ENCODE data around the gene PDZD7.
"Not testable (repeated sequence)": the region's sequence is repeated elsewhere in the genome, so short reads cannot be mapped to it uniquely, and the experiment has no call there.

PDZD7 gene

DNA sequence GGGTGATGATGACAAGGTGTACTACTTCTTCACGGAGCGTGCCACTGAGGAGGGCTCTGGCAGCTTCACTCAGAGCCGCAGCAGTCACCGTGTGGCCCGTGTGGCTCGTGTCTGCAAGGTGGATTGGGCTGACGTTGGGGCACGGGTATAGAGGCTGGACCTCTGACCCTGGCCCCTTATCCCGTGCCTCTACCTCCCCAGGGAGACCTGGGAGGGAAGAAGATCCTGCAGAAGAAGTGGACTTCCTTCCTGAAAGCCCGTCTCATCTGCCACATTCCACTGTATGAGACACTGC, 52.1 kb downstream of the PDZD7 start:
- Histone ChIP-seq H3K27ac (ENCODE audit: low read depth, low read length) (no peak overlapping the region), H3K27me3 (ENCODE audit: control insufficient read depth, insufficient read depth, low read length) (no peaks in the 10 kb centered on the region), H3K36me3 (ENCODE audit: control insufficient read depth, insufficient read depth, low read length) (peaks cover 42% of the 10 kb centered on the region)

DNA sequence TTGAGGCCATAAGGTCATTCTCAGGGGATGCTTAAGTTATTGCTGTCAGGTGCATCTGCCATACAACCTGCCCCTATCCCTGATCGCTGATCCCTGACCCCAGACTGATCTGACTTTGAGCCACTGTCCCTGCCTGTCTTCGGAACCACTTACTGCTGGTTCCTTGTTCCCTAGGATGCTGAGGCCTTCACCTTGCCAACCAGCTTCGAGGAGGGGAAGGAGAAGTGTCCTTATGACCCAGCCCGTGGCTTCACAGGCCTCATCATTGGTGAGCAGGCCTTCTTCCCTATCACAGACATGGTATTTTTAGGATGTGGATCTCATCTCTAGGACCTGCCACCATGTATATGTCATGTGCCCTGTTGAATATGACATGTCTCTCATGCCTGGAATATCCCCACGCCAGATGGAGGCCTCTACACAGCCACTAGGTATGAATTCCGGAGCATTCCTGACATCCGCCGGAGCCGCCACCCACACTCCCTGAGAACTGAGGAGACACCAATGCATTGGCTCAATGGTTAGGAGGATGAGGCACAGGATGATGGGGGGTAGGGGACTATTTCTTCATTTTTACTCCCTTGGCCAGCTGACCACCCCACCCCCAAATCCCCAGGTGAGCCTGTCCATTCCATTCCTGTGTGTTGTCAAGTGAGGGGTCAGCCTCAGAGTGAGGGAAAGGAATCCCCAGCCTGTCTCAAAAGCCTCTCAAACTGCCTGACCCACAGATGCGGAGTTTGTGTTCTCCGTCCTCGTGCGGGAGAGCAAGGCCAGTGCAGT, 52.6 kb downstream of the PDZD7 start:
- Histone ChIP-seq H3K9ac (ENCODE audit: low read length) (no peak overlapping the region), H3K4me1 (ENCODE audit: control insufficient read depth, insufficient read depth, low read length) (no peaks in the 10 kb centered on the region), H3K27me3 (ENCODE audit: control insufficient read depth, insufficient read depth, low read length) (no peaks in the 10 kb centered on the region), H3K27ac (ENCODE audit: low read depth, low read length) (no peak overlapping the region), H3K36me3 (ENCODE audit: control insufficient read depth, insufficient read depth, low read length) (peaks cover 41% of the 10 kb centered on the region), H3K9me3 (ENCODE audit: control insufficient read depth, insufficient read depth, low read depth, low read length) (no peaks in the 10 kb centered on the region), H3K4me3 (ENCODE audit: low read depth, low read length) (no peak overlapping the region)

More for the DNA sequence above, 52.1 kb downstream of the PDZD7 start:
- Histone ChIP-seq H3K9ac (ENCODE audit: low read length) (no peak overlapping the region), H3K9me3 (ENCODE audit: control insufficient read depth, insufficient read depth, low read depth, low read length) (no peaks in the 10 kb centered on the region), H3K4me3 (ENCODE audit: low read depth, low read length) (no peak overlapping the region), H3K4me1 (ENCODE audit: control insufficient read depth, insufficient read depth, low read length) (no peaks in the 10 kb centered on the region)

DNA sequence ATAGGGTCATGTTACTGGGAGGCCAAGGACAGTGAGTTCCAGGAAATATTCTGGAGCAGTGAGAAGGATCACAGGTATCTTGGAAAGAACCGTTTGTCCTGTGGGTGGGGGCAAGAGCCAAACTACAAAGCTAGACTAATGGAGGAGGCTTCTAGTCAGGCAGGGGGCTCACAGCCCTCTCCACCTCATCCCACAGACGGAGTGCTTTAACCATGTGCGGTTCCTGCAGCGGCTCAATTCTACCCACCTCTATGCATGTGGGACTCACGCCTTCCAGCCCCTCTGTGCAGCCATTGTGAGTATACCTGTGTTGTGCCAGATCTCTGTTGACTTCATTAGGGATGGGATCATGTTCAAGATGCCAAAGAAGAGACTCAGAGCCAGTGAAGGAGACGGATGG, 53.5 kb downstream of the PDZD7 start:
- peaks cover 34% of the 10 kb centered on the region for H3K36me3 ChIP-seq (ENCODE audit: control insufficient read depth, insufficient read depth, low read length)
- H3K4me1 ChIP-seq (ENCODE audit: control insufficient read depth, insufficient read depth, low read length), result peaks cover under 1% of the 10 kb centered on the region; the same call in 1 of the 2 replicates
- H3K9ac ChIP-seq (ENCODE audit: low read length), result no peak overlapping the region
- H3K4me3 ChIP-seq (ENCODE audit: low read depth, low read length), result no peak overlapping the region
- H3K9me3 ChIP-seq (ENCODE audit: control insufficient read depth, insufficient read depth, low read depth, low read length), result no peaks in the 10 kb centered on the region
- H3K27ac ChIP-seq (ENCODE audit: low read depth, low read length), result no peak overlapping the region
- no peaks in the 10 kb centered on the region for H3K27me3 ChIP-seq (ENCODE audit: control insufficient read depth, insufficient read depth, low read length)

DNA sequence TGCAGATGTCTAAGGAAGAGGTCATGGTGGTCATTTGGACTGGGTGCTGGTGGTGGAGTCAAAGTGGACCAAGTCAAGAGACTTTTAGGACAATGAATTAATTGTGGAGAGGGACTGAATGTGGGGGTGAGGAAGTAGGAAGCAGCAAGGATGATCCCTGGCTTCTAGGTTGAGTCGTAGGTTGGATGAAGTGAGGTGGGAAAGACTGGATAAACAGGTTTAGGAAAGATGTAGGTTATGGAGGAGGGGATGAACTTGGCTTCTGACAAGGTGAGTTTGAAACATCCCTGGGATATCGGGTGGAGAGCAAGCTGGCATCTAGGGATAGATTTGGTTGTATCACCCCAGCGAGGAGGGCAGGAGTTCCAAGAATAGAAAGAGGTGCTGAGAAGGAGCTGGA, 54.0 kb downstream of the PDZD7 start:
- peaks cover 6% of the 10 kb centered on the region; the same call in 1 of the 2 replicates for H3K4me1 ChIP-seq (ENCODE audit: control insufficient read depth, insufficient read depth, low read length)

DNA sequence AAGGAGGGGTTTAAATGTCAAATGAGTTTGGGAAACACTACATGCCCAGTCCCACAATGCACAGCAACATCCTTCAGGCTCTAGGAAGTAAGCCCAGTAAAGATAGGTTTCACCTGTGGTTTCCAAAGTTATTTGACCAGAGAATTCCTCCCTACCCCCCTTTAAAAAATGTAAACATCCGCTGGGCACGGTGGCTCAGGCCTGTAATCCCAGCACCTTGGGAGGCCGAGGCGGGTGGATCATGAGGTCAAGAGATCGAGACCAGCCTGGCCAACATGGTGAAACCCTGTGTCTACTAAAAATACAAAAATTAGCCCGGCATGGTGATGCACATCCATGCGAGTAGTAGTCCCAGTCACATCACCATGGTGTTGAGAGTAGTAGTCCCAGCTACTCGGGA, 55.5 kb downstream of the PDZD7 start:
- not testable (repeated sequence) for H3K9ac ChIP-seq (ENCODE audit: low read length); H3K27me3 ChIP-seq (ENCODE audit: control insufficient read depth, insufficient read depth, low read length); H3K27ac ChIP-seq (ENCODE audit: low read depth, low read length); H3K9me3 ChIP-seq (ENCODE audit: control insufficient read depth, insufficient read depth, low read depth, low read length); H3K4me3 ChIP-seq (ENCODE audit: low read depth, low read length)
- peaks cover 18% of the 10 kb centered on the region for H3K4me1 ChIP-seq (ENCODE audit: control insufficient read depth, insufficient read depth, low read length)
- peaks cover 22% of the 10 kb centered on the region for H3K36me3 ChIP-seq (ENCODE audit: control insufficient read depth, insufficient read depth, low read length)

More for the DNA sequence above, 54.0 kb downstream of the PDZD7 start:
- Histone ChIP-seq H3K27ac (ENCODE audit: low read depth, low read length) (no peak overlapping the region), H3K4me3 (ENCODE audit: low read depth, low read length) (no peak overlapping the region), H3K27me3 (ENCODE audit: control insufficient read depth, insufficient read depth, low read length) (no peaks in the 10 kb centered on the region), H3K9ac (ENCODE audit: low read length) (no peak overlapping the region), H3K36me3 (ENCODE audit: control insufficient read depth, insufficient read depth, low read length) (peaks cover 34% of the 10 kb centered on the region), H3K9me3 (ENCODE audit: control insufficient read depth, insufficient read depth, low read depth, low read length) (no peaks in the 10 kb centered on the region)

DNA sequence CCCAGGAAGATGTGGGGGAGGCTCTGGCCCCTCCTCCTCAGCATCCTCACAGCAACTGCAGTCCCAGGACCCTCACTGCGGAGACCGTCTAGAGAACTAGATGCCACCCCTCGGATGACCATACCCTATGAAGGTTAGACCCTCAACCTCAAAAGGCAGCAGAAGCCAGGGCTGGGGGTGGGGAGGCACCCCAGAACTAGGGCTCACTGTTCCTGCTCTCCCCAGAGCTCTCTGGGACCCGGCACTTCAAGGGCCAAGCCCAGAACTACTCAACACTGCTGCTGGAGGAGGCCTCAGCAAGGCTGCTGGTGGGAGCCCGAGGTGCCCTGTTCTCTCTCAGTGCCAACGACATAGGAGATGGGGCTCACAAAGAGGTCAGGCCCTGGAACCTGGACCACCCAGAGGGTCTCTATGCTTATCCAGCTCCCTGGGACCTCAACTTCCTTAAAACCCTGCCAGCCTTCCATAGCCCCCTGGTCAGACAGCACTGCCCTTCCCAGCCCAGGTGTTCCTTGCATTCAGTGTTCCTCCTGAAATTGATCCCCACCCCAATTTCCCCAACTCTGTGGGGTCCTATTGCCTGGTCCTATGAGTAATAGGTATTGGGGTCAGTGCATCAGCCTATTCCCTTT, 57.9 kb downstream of the PDZD7 start:
- no peak overlapping the region for H3K4me3 ChIP-seq (ENCODE audit: low read depth, low read length)
- H3K4me1 ChIP-seq (ENCODE audit: control insufficient read depth, insufficient read depth, low read length), result peaks cover 26% of the 10 kb centered on the region
- H3K36me3 ChIP-seq (ENCODE audit: control insufficient read depth, insufficient read depth, low read length), result peaks cover under 1% of the 10 kb centered on the region; the same call in 1 of the 2 replicates
- H3K27ac ChIP-seq (ENCODE audit: low read depth, low read length), result no peak overlapping the region
- H3K27me3 ChIP-seq (ENCODE audit: control insufficient read depth, insufficient read depth, low read length), result peaks cover 5% of the 10 kb centered on the region; the same call in 1 of the 2 replicates
- no peaks in the 10 kb centered on the region for H3K9me3 ChIP-seq (ENCODE audit: control insufficient read depth, insufficient read depth, low read depth, low read length)
- H3K9ac ChIP-seq (ENCODE audit: low read length), result no peak overlapping the region

DNA sequence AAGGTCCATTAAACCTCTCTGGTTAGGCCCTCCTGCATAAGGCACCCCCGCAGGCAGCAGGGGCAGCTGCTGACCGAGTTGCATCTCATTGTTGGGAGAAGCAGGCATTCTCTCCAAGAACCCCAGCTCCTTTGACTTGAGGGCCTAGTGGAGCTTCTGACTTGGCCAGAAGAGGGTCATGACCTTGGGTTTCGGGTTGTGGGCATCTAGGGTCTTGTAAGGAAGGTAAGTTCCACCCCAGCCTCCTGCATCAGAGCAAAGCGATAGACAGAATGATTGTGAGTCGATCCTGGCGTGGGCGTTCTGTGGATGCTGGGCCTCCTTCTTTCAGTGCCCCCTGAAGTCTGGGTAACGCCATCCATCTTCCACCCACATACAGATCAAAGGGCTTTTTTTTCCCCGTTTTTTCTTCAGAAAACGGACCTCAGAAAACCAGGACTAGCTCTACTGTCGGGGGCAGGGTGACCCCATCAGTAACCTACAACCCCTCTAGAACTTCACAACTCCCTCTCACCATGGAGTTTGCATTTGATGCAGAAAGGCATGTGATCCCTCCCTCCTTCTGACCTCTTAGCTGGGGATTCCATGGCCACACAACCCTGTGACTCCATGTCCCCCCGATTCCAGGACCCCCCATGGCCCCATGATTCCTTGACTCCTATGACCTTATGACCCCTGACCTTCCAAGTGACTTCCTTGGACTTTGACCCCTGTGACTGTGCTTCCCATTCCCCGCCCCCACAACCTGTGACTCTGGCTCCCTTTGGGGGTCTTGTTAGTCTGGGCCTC, 58.6 kb downstream of the PDZD7 start:
- no peak overlapping the region for H3K27ac ChIP-seq (ENCODE audit: low read depth, low read length)
- peaks cover 26% of the 10 kb centered on the region for H3K4me1 ChIP-seq (ENCODE audit: control insufficient read depth, insufficient read depth, low read length)
- H3K36me3 ChIP-seq (ENCODE audit: control insufficient read depth, insufficient read depth, low read length), result no peaks in the 10 kb centered on the region; the same call in 1 of the 2 replicates
- no peak overlapping the region for H3K9ac ChIP-seq (ENCODE audit: low read length)
- no peaks in the 10 kb centered on the region for H3K9me3 ChIP-seq (ENCODE audit: control insufficient read depth, insufficient read depth, low read depth, low read length)
- no peak overlapping the region for H3K4me3 ChIP-seq (ENCODE audit: low read depth, low read length)
- H3K27me3 ChIP-seq (ENCODE audit: control insufficient read depth, insufficient read depth, low read length), result peaks cover 5% of the 10 kb centered on the region; the same call in 1 of the 2 replicates

DNA sequence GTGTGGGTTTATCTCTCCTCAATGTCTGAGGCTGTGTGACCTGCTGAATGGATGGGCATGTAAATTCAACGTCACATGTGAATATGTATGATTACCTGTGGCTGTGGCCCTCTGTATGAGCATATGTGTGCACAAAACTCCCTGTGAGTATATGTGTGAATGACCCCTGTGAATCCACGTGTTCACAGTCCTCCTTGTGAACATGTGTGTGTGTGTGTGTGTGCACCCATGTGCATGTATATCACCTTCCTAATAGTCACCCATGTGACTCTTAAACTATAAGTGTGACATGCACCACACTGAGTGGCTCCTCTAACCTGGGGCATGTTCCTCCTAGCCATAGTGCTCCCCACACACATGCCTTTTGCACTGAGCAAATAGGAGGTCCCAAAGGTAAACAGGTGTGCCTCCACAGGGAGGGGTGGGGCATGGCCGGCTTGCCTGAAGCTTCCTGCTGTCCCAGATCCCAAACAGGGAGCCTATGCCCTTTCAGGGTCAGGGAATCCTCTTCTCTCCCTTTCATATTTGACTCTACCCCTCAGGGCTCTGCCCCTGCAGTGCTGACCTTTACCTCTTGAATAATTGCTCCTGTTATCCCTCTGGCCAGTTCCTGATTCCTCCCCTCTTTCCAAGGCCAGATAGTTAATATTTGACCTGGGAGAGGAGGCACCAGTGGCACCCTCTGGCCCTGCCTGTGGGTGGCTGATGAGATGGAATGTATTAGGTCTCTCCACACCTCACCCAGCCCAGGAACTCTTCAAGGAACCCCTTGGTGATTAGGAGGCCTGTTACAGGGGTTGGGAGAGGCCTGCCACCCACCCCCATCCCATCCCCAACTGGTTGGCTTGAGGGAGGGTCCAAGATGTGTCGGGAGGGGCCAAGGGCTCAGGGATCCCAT, 59.8 kb downstream of the PDZD7 start:
- H3K9me3 ChIP-seq (ENCODE audit: control insufficient read depth, insufficient read depth, low read depth, low read length), result no peaks in the 10 kb centered on the region
- peaks cover 5% of the 10 kb centered on the region; the same call in 1 of the 2 replicates for H3K27me3 ChIP-seq (ENCODE audit: control insufficient read depth, insufficient read depth, low read length)
- H3K4me1 ChIP-seq (ENCODE audit: control insufficient read depth, insufficient read depth, low read length), result peaks cover 26% of the 10 kb centered on the region
- no peak overlapping the region for H3K4me3 ChIP-seq (ENCODE audit: low read depth, low read length)
- no peak overlapping the region for H3K9ac ChIP-seq (ENCODE audit: low read length)
- no peaks in the 10 kb centered on the region; the same call in 1 of the 2 replicates for H3K36me3 ChIP-seq (ENCODE audit: control insufficient read depth, insufficient read depth, low read length)
- no peak overlapping the region for H3K27ac ChIP-seq (ENCODE audit: low read depth, low read length)

DNA sequence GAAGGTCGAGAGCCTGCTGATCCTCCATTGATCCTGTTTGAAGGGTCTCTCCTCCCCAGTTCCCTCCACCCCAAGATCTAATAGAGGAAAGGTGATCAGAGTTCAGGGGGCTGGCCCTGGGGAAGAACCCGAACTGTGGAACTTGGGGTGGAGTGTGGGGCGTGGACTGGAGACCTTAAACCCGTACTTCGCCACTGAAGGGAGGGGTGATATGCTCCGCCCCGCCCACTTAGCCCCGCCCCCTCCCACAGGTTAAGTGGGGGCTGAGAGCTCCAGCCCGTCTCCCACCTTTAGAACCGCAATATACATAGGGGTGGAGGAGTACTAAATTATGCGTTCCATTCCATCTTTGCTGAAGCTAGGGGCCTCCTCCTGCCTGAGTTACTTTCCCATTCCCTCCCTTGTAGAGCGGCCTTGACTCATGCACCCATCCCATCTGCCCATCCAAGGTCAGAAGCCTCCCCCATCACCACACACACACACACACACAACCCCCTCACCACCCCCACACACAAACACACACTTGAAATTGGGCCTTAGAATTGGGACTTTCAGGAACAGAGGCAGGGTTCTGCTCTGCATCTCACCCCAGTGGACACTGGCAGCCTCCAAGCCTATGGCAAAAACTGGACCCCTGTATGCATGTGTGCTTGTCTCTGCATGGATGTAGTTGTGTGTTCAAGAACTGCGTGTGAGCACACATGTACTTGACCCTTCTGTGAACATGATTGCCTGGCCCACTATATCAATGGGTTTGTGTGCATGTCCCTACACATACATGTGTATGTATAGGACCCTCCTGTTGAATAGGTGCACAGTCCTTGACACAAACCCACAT, 60.6 kb downstream of the PDZD7 start:
- Histone ChIP-seq H3K9me3 (ENCODE audit: control insufficient read depth, insufficient read depth, low read depth, low read length) (no peaks in the 10 kb centered on the region), H3K4me3 (ENCODE audit: low read depth, low read length) (peak overlapping the region; percentile 71), H3K9ac (ENCODE audit: low read length) (no peak overlapping the region), H3K36me3 (ENCODE audit: control insufficient read depth, insufficient read depth, low read length) (0 out of 2 replicates have a peak, but pooled peaks cover 5% of the 10 kb centered on the region), H3K4me1 (ENCODE audit: control insufficient read depth, insufficient read depth, low read length) (peaks cover 26% of the 10 kb centered on the region), H3K27ac (ENCODE audit: low read depth, low read length) (no peak overlapping the region), H3K27me3 (ENCODE audit: control insufficient read depth, insufficient read depth, low read length) (peaks cover 5% of the 10 kb centered on the region; the same call in 1 of the 2 replicates)

All from HUES6 (cell line).